Stimulated activated naive B cell treated with anti-CD40 and anti-IgM and Interleukin-4, amounts not matched to agents 10 μg/mL and 1 μg/mL and 100 μg/mL, for 72 hours (primary cell): ENCODE results near the gene CKB.

Experiments
- ATAC-seq, 2 donors: fragments of 150-1000 bp; cut with Tn5 transposase; replicated peaks; 2 replicates each; pipeline ENCODE4 v1.10.0; 2021; ENCODE audit warnings: moderate library complexity in 1 of 2
- DNase-seq: peaks from one replicate; pipeline ENCODE4 v3.0.0; 2021
- H3K27ac Mint-ChIP-seq: one replicate; pipeline ENCODE4 v1.8.0; 2022; ENCODE audit warnings: mild to moderate bottlenecking, mixed read lengths
- H3K27me3 Mint-ChIP-seq, 2 donors: one replicate each; pipeline ENCODE4 v1.8.0; 2022; ENCODE audit warnings: mixed read lengths in 2 of 2
- H3K36me3 Mint-ChIP-seq, 2 donors: one replicate each; pipeline ENCODE4 v1.8.0; 2022; ENCODE audit warnings: mixed read lengths in 2 of 2, mild to moderate bottlenecking in 1 of 2
- H3K4me1 Mint-ChIP-seq, 2 donors: one replicate each; pipeline ENCODE4 v1.8.0; 2022; ENCODE audit warnings: mixed read lengths in 2 of 2, mild to moderate bottlenecking in 1 of 2
- H3K4me3 Mint-ChIP-seq, 2 donors: one replicate each; pipeline ENCODE4 v1.8.0; 2022; ENCODE audit warnings: mild to moderate bottlenecking in 2 of 2, mixed read lengths in 2 of 2, moderate library complexity in 1 of 2
- H3K9me3 Mint-ChIP-seq, 2 donors: one replicate each; pipeline ENCODE4 v1.8.0; 2022; ENCODE audit warnings: mixed read lengths in 2 of 2, mild to moderate bottlenecking in 1 of 2

Gene CKB

DNA sequence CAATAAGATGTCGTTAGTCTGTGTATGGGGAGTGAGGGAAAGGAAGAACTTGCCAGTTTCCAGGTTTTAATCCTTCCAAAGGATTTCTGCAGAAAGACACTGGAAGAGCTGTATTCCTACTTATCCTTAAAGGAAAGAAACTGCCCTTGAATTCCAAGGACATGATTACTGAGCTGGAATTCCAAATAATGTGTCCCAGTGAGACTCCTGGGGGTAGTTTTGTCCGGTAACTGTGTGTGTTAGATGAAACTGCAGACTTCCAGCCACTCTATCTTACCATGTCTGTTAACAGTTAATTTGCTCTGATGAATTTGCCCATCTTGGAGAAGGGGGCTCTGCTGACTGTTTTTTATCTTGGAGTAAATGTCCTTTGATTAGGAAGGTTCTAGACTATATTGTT is 33.0 kb downstream of the CKB start:
- Mint-ChIP-seq H3K4me3 (no peak overlapping the region), H3K36me3 (peaks cover 23 to 25% of the 10 kb centered on the region in 2 donors), H3K4me1 (no peaks in the 10 kb centered on the region), H3K27me3 (no peaks in the 10 kb centered on the region), H3K9me3 (no peaks in the 10 kb centered on the region), H3K27ac (no peak overlapping the region)
- no peak for ATAC-seq
- DNase-seq = no peak

DNA sequence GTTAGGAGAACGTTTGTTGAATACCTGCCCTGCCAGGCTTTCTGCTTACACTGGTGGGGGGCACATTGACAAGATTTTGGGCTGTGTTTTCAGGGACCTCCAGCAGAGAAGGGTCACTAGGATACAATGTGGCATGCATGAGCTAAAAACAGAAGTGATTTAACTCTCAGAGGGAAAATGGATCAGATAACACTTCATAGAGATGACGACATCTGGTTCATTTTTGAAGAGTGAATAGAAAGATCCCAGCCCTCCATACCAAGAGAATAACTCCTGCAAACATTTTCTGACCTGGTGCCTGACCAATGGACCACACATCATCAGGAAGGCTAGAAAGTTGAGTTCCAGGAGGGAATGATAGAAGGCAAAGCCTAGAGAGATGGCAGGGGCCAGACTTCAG is 33.7 kb downstream of the CKB start:
- Mint-ChIP-seq H3K9me3 (no peaks in the 10 kb centered on the region), H3K4me1 (no peaks in the 10 kb centered on the region), H3K27ac (no peak overlapping the region), H3K36me3 (peaks cover 23 to 25% of the 10 kb centered on the region in 2 donors), H3K4me3 (no peak overlapping the region), H3K27me3 (no peaks in the 10 kb centered on the region)
- ATAC-seq (no peak), DNase-seq (no peak)

DNA sequence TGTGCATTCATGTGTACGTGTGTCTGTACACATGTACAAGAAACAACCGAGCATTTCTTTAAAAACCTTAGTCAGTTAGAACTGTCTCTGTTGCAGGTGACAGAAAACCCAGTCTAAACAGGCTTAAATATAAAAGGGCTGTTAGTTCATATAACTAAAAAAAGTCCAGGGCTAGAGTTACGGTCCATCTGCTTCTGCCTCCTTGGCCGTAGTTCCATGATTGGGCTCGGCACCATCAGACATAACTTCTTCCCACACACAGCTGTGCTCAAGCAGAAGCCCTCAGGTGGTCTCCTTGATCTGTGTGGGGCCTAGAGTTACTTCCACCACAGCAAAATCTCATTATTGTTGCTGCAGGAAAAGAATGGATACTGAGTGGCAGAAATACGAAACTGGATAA is 34.6 kb downstream of the CKB start:
- Mint-ChIP-seq H3K4me3 (no peak overlapping the region), H3K9me3 (no peaks in the 10 kb centered on the region), H3K27ac (no peak overlapping the region), H3K4me1 (no peaks in the 10 kb centered on the region), H3K27me3 (no peaks in the 10 kb centered on the region), H3K36me3 (peaks cover 24 to 28% of the 10 kb centered on the region in 2 donors)
- DNase-seq (no peak), ATAC-seq (no peak)

DNA sequence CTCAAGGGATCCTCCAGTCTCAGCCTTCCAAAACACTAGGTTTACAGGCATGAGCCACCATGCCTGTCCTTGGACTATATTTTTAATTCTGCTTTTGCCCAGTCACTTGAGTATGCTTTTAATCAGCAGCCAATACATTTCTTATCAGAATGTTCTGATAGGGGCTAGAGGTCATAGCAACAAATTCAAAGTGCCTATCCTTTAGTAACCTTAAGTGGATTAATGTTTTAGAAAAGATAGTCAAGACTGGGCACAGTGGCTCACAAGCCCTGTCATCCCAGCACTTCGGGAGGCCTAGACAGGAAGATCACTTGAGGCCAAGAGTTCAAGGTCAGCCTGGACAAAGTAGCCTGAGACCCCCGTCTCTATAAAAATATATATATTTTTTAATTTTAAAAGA is 37.1 kb downstream of the CKB start:
- Mint-ChIP-seq H3K4me3 (no peak overlapping the region), H3K4me1 (peaks cover 10 to 12% of the 10 kb centered on the region in 2 donors), H3K27ac (no peak overlapping the region), H3K36me3 (peaks cover 27 to 35% of the 10 kb centered on the region in 2 donors), H3K9me3 (no peaks in the 10 kb centered on the region), H3K27me3 (no peaks in the 10 kb centered on the region)
- DNase-seq = no peak
- ATAC-seq = no peak

DNA sequence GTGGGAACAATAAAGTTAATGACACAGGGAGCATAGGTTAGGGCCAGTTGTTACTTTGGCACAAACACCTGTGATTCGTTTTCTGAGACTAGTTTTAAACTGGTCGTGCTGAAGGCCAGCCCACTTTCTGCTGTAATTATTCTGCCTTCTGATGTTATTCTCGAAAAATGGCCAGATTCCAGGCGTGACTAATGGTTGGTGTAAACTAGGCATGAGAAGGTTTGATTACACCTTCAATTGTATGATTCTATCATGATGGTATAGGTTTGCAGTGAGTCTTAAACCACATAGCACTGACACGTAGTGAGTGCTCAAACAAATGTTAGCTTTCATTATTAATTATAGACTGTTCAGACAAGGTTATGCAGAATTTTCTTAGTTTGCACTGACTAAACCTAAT is 39.0 kb downstream of the CKB start:
- Mint-ChIP-seq H3K27me3 (no peaks in the 10 kb centered on the region), H3K27ac (no peak overlapping the region)

DNA sequence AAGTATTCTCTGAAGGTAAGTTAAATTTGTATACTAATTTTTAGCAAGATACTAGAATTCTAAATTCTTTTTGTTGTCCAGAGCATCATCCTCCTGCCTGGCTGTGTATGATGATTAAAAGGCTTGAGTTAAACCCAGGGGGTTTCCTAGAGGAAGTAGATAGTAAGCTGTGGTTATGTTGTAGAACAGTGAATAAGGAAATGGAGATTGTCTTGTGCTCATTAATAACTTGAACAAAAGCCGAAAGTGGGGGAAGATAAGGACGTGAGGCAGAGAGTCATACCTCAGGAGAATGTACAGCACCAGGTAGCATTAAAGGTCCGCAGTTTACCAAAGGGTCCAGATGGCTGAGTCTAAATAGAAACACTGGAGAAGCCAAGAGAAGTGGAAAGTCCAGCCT is 42.0 kb downstream of the CKB start:
- H3K4me1 Mint-ChIP-seq = peaks cover 13 to 21% of the 10 kb centered on the region in 2 donors
- peak; percentile 99 for ATAC-seq
- H3K27ac Mint-ChIP-seq = peak overlapping the region; percentile 20
- no peaks in the 10 kb centered on the region for H3K27me3 Mint-ChIP-seq
- H3K4me3 Mint-ChIP-seq = peak overlapping the region; percentile 8 to 11
- peak; percentile 13 for DNase-seq
- no peaks in the 10 kb centered on the region for H3K9me3 Mint-ChIP-seq
- H3K36me3 Mint-ChIP-seq = peaks cover 36 to 48% of the 10 kb centered on the region in 2 donors

More for the DNA sequence above, 39.0 kb downstream of the CKB start:
- no peak for DNase-seq
- Mint-ChIP-seq H3K4me3 (no peak overlapping the region), H3K9me3 (no peaks in the 10 kb centered on the region), H3K36me3 (peaks cover 28 to 32% of the 10 kb centered on the region in 2 donors), H3K4me1 (peaks cover 13 to 21% of the 10 kb centered on the region in 2 donors)
- no peak for ATAC-seq

DNA sequence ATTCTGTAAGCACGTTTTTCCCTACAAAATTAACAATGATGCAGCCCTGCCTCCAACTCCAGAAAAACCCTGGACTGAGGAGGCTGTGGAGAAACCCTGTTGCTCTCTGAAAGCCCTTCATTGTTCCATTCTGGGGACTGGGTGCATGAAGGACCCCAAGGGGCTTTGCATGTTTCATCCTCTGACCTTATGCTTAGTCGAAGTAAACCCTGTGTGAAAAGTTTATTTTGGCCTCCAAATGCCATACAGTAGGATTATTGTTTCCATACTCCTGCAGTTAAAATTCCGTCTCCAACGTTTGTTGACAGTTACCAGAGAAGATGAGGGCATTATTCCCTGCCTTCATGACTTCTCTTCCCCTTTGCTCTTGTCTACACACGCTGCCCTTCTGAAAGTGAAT is 46.0 kb downstream of the CKB start:
- no peak for ATAC-seq
- DNase-seq = no peak
- H3K36me3 Mint-ChIP-seq = peaks cover 40 to 52% of the 10 kb centered on the region in 2 donors
- no peak overlapping the region for H3K4me3 Mint-ChIP-seq
- no peaks in the 10 kb centered on the region for H3K27me3 Mint-ChIP-seq
- H3K9me3 Mint-ChIP-seq = no peaks in the 10 kb centered on the region
- no peak overlapping the region for H3K27ac Mint-ChIP-seq
- H3K4me1 Mint-ChIP-seq = peaks cover 17 to 21% of the 10 kb centered on the region in 2 donors

DNA sequence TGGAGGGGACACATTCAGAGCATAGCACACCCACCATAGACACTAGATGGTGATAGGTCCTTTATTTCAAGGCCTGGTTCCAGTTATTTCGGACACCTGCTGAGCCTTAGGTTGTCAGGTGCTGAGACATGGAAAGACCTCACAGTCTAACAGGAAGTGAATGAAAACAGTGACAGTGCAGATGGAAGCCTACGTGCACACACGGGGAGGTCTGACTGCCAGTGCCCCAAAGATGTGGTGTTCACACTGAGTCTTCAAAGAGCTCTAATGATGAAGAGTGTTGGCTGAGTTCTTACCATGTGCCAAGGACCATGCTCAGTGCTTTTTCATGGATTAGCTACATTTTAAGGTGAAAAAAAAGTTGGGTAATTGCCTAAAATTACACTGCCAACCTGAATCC is 46.6 kb downstream of the CKB start:
- H3K36me3 Mint-ChIP-seq = peaks cover 39 to 51% of the 10 kb centered on the region in 2 donors
- H3K27ac Mint-ChIP-seq = no peak overlapping the region
- no peaks in the 10 kb centered on the region for H3K27me3 Mint-ChIP-seq
- ATAC-seq (no peak), DNase-seq (no peak)
- no peaks in the 10 kb centered on the region for H3K9me3 Mint-ChIP-seq
- peaks cover 12 to 16% of the 10 kb centered on the region in 2 donors for H3K4me1 Mint-ChIP-seq
- no peak overlapping the region for H3K4me3 Mint-ChIP-seq

DNA sequence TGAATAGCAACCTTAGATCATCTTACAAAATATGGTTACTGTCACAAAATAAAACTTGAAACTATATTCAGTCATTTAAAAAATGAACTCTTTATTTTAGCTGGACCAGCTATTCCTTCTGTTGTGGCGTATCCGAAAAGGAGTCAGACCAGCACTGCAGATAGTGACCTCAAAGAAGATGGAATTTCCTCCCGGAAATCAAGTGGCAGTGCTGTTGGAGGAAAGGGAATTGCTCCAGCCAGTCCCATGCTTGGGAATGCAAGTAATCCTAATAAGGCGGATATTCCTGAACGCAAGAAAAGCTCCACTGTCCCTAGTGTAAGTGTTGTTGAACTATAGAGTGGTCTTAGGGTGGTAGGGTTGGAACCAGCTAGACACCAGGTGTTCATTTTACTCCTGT is 47.7 kb downstream of the CKB start:
- peaks cover 42 to 51% of the 10 kb centered on the region in 2 donors for H3K36me3 Mint-ChIP-seq
- no peak overlapping the region for H3K27ac Mint-ChIP-seq
- H3K27me3 Mint-ChIP-seq = no peaks in the 10 kb centered on the region
- H3K4me3 Mint-ChIP-seq = no peak overlapping the region
- DNase-seq (no peak), ATAC-seq (no peak)
- peaks cover 4 to 6% of the 10 kb centered on the region in 2 donors for H3K4me1 Mint-ChIP-seq
- no peaks in the 10 kb centered on the region for H3K9me3 Mint-ChIP-seq

DNA sequence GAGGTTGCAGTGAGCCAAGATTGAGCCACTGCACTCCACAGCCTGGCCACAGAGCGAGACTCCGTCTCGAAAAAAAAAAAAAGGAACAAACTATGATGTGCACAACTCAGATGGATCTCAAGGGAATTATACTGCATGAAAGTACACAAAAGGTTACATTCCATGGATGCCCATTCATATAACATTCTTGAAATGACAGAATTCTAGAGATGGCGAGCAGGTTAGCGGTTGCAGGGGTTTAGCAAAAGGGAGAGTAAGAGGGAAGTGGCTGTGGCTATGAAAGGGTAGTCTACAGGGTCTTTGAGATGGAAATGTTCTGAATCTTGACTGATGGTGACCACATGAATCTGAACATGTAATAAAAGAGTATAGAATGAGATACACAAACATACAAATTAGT is 49.7 kb downstream of the CKB start:
- Mint-ChIP-seq H3K4me3 (no peak overlapping the region), H3K9me3 (no peaks in the 10 kb centered on the region), H3K36me3 (peaks cover 39 to 42% of the 10 kb centered on the region in 2 donors), H3K27me3 (no peaks in the 10 kb centered on the region), H3K4me1 (peaks cover 0 to 4% of the 10 kb centered on the region in 2 donors), H3K27ac (peak overlapping the region; percentile 63)
- ATAC-seq (peak; percentile 49 to 84), DNase-seq (no peak)
